DND-41 (cell line): ENCODE results near the gene CHSY3.

ENCODE experiments used
- ATAC-seq: fragments of 200-7000 bp; cut with Tn5 transposase; 3 replicates; pipeline ENCODE4 v1.9.1; 2021; ENCODE audit warnings: low read depth; ENCODE audit not compliant: insufficient read depth
- DNase-seq: peaks from one replicate; pipeline ENCODE4 v3.0.0-alpha.2; 2020
- H2AFZ ChIP-seq: 2 replicates; pipeline ENCODE4 v1.6.0; 2012; ENCODE audit warnings: low read depth, low read length
- H3K27ac ChIP-seq: 2 replicates; pipeline ENCODE4 v1.5.1; 2012; ENCODE audit warnings: low read length, inconsistent platforms
- H3K27me3 ChIP-seq: fragments of 200-600 bp; sonication (generic); 2 replicates; pipeline ENCODE4 v1.6.0; 2012; ENCODE audit warnings: low read length, mild to moderate bottlenecking, inconsistent platforms; ENCODE audit not compliant: insufficient read depth, poor library complexity
- H3K36me3 ChIP-seq: 2 replicates; pipeline ENCODE4 v1.5.1; 2012; ENCODE audit warnings: low read length, inconsistent platforms; ENCODE audit not compliant: insufficient read depth
- H3K4me1 ChIP-seq: 2 replicates; pipeline ENCODE4 v1.5.1; 2012; ENCODE audit warnings: mild to moderate bottlenecking, low read length; ENCODE audit not compliant: insufficient read depth
- H3K4me2 ChIP-seq: 2 replicates; pipeline ENCODE4 v1.6.0; 2012; ENCODE audit warnings: mild to moderate bottlenecking, moderate library complexity, low read length, inconsistent platforms; ENCODE audit not compliant: insufficient read depth
- H3K4me3 ChIP-seq, 2 experiments: fragments of 200-600 bp in 1 of 2; shearing (Covaris generic) in 1 of 2; 2 replicates each; pipeline ENCODE4 v1.5.1; 2012 to 2016; ENCODE audit warnings: inconsistent platforms in 2 of 2, low read length in 2 of 2, mild to moderate bottlenecking in 2 of 2, low read depth in 1 of 2, moderate library complexity in 1 of 2
- H3K79me2 ChIP-seq: 2 replicates; pipeline ENCODE4 v1.6.0; 2012; ENCODE audit warnings: low read length, inconsistent platforms; ENCODE audit not compliant: insufficient read depth
- H3K9ac ChIP-seq: 2 replicates; pipeline ENCODE4 v1.6.0; 2012; ENCODE audit warnings: low read depth, mild to moderate bottlenecking, inconsistent platforms, low read length, moderate library complexity
- H3K9me3 ChIP-seq: 2 replicates; pipeline ENCODE4 v1.5.1; 2012; ENCODE audit warnings: low read length, moderate library complexity, mild to moderate bottlenecking, inconsistent platforms; ENCODE audit not compliant: insufficient read depth, severe bottlenecking
- H4K20me1 ChIP-seq: 2 replicates; pipeline ENCODE4 v1.6.0; 2012; ENCODE audit warnings: low read length; ENCODE audit not compliant: insufficient read depth
- CTCF ChIP-seq: IDR thresholded peaks from 2 replicates; pipeline ENCODE4 v1.5.1; 2012; ENCODE audit warnings: borderline replicate concordance, low read length, moderate library complexity, mild to moderate bottlenecking; ENCODE audit not compliant: poor library complexity, severe bottlenecking; ENCODE audit errors: extremely low read depth
- EZH2 ChIP-seq: IDR thresholded peaks from 3 replicates; pipeline ENCODE4 v1.6.1; 2012; ENCODE audit warnings: borderline replicate concordance, low read depth, mild to moderate bottlenecking, moderate library complexity, low read length, inconsistent platforms; ENCODE audit not compliant: severe bottlenecking

The CHSY3 gene

DNA sequence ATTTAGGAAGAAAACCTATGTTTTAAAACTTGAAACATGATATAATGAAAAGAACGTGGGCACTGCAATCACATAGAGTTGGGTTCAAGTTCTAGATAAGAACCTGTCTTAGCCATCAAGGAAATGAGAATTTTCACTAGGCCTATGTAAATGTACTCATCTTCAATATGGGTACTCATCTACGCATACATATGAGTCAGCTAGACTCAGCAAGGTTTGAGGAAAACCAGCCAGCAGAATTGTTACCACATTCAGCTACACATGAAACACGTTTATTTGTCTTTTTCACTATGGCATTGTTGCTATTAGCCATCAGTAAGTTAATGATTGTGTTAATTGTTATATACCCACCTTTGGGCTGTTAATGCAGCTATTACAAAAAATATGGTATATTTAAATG, 146.3 kb downstream of the CHSY3 start:
- Histone ChIP-seq H3K36me3 (no peaks in the 10 kb centered on the region), H2AFZ (no peak overlapping the region), H3K79me2 (no peaks in the 10 kb centered on the region), H3K9me3 (no peaks in the 10 kb centered on the region), H3K27me3 (no peaks in the 10 kb centered on the region), H3K27ac (no peak overlapping the region), H4K20me1 (no peaks in the 10 kb centered on the region), H3K4me1 (no peaks in the 10 kb centered on the region), H3K4me2 (no peak overlapping the region), H3K4me3 (no peak overlapping the region), H3K9ac (no peak overlapping the region)
- TF ChIP-seq EZH2 (no peak), CTCF (no peak)
- ATAC-seq (no peak), DNase-seq (no peak)

GRCh38 chr5:130052752-130053151, 148.5 kb downstream of the CHSY3 start:
- H3K79me2 ChIP-seq: no peaks in the 10 kb centered on the region
- no peak overlapping the region for H3K4me3 ChIP-seq
- H3K9me3 ChIP-seq: no peaks in the 10 kb centered on the region
- no peaks in the 10 kb centered on the region for H3K36me3 ChIP-seq
- no peaks in the 10 kb centered on the region for H3K4me1 ChIP-seq
- no peak overlapping the region for H2AFZ ChIP-seq
- no peak overlapping the region for H3K4me2 ChIP-seq
- TF ChIP-seq EZH2: no peak
- TF ChIP-seq CTCF: no peak
- ATAC-seq (no peak), DNase-seq (no peak)
- H3K27me3 ChIP-seq: no peaks in the 10 kb centered on the region
- no peak overlapping the region for H3K9ac ChIP-seq
- H3K27ac ChIP-seq: no peak overlapping the region
- no peaks in the 10 kb centered on the region for H4K20me1 ChIP-seq

DNA sequence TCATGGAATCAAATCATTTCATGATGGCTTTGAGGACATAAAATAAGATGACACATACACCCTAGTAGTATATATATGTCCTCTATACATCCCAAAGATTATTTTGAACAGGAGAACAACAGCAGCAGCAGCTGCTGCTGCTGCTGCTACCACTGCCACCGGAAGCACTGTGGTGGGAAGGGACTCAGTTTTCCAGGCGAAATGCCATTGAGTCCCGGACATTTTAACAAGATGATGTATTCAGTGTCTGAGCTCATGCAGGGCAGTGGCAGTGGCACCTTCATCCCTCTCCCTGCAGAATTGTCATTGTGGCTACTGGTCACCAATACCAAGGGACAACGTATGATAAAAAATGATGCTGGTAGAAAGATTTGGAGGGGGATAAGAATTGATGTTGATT, 151.3 kb downstream of the CHSY3 start:
- H3K4me2 ChIP-seq: no peak overlapping the region
- H3K9ac ChIP-seq: no peak overlapping the region
- no peak for TF ChIP-seq CTCF
- TF ChIP-seq EZH2: no peak
- no peaks in the 10 kb centered on the region for H4K20me1 ChIP-seq
- H3K36me3 ChIP-seq: no peaks in the 10 kb centered on the region
- H3K27me3 ChIP-seq: no peaks in the 10 kb centered on the region
- H2AFZ ChIP-seq: no peak overlapping the region
- no peak overlapping the region for H3K4me3 ChIP-seq
- DNase-seq (no peak), ATAC-seq (no peak)
- no peak overlapping the region for H3K27ac ChIP-seq
- no peaks in the 10 kb centered on the region for H3K9me3 ChIP-seq
- H3K4me1 ChIP-seq: no peaks in the 10 kb centered on the region
- no peaks in the 10 kb centered on the region for H3K79me2 ChIP-seq

GRCh38 chr5:130061746-130062145, 157.5 kb downstream of the CHSY3 start:
- Histone ChIP-seq H2AFZ (no peak overlapping the region), H3K79me2 (no peaks in the 10 kb centered on the region), H3K27ac (no peak overlapping the region), H3K4me1 (no peaks in the 10 kb centered on the region), H3K36me3 (no peaks in the 10 kb centered on the region), H3K4me3 (no peak overlapping the region), H3K9ac (no peak overlapping the region), H3K9me3 (no peaks in the 10 kb centered on the region), H3K27me3 (no peaks in the 10 kb centered on the region), H3K4me2 (no peak overlapping the region), H4K20me1 (no peaks in the 10 kb centered on the region)
- no peak for ATAC-seq
- no peak for DNase-seq
- no peak for TF ChIP-seq CTCF
- no peak for TF ChIP-seq EZH2
